CD14-positive monocyte (primary cell): ENCODE measurements around the gene VILL. TPM values are rescaled to one million over a fixed set of nuclear protein-coding genes. Genes with fewer than 3 reads are reported as not detected.

Source experiments
- DNase-seq, 3 donors: peaks; one replicate each; pipeline ENCODE4 v3.0.0-alpha.2; 2011 to 2022
- H2AFZ ChIP-seq: 2 replicates; pipeline ENCODE4 v1.6.0; 2012; ENCODE audit warnings: mild to moderate bottlenecking, low read depth, low read length, inconsistent platforms; ENCODE audit not compliant: insufficient read depth, poor library complexity, severe bottlenecking
- H3K27ac ChIP-seq, 2 donors: 1 replicate in 1 of 2; 2 replicates in 1 of 2; pipeline ENCODE4 v1.5.1; 2012 to 2013; ENCODE audit warnings: low read length in 2 of 2, control low read depth in 1 of 2, inconsistent platforms in 1 of 2, low read depth in 1 of 2, mild to moderate bottlenecking in 1 of 2
- H3K27me3 ChIP-seq, 2 donors: one replicate each; pipeline versions ENCODE4 v1.6.0 to v1.6.1; 2011 to 2013; ENCODE audit warnings: low read length in 2 of 2; ENCODE audit not compliant: control insufficient read depth in 2 of 2, insufficient read depth in 2 of 2
- H3K36me3 ChIP-seq, 2 donors: replicated peaks in 1 of 2; 1 replicate in 1 of 2; 2 replicates in 1 of 2; pipeline versions ENCODE4 v1.5.1 to v1.6.1; 2012 to 2013; ENCODE audit warnings: low read length in 2 of 2, control low read depth in 1 of 2, inconsistent platforms in 1 of 2, mild to moderate bottlenecking in 1 of 2; ENCODE audit not compliant: insufficient read depth in 2 of 2, control insufficient read depth in 1 of 2
- H3K4me1 ChIP-seq, 2 donors: 1 replicate in 1 of 2; 2 replicates in 1 of 2; pipeline versions ENCODE4 v1.5.1 to v1.6.1; 2012 to 2013; ENCODE audit warnings: low read length in 2 of 2, control low read depth in 1 of 2, inconsistent platforms in 1 of 2, mild to moderate bottlenecking in 1 of 2, moderate library complexity in 1 of 2; ENCODE audit not compliant: insufficient read depth in 2 of 2, control insufficient read depth in 1 of 2
- H3K4me2 ChIP-seq: replicated peaks from 2 replicates; pipeline ENCODE3; 2012; ENCODE audit warnings: low read length, moderate library complexity, mild to moderate bottlenecking; ENCODE audit not compliant: poor library complexity, severe bottlenecking; ENCODE audit errors: extremely low read depth
- H3K4me3 ChIP-seq, 3 experiments: fragments of 200-600 bp in 1 of 3; sonication (generic) in 1 of 3; replicated peaks in 1 of 3; 1 replicate in 2 of 3; 2 replicates in 1 of 3; pipeline ENCODE4 v1.5.1; 2011 to 2013; ENCODE audit warnings: low read length in 3 of 3, mild to moderate bottlenecking in 3 of 3, control low read depth in 2 of 3, low read depth in 2 of 3, inconsistent platforms in 1 of 3, moderate library complexity in 1 of 3
- H3K79me2 ChIP-seq: 2 replicates; pipeline ENCODE4 v1.6.0; 2012; ENCODE audit warnings: mild to moderate bottlenecking, control low read depth, inconsistent platforms, low read length, moderate library complexity; ENCODE audit not compliant: insufficient read depth
- H3K9ac ChIP-seq: 2 replicates; pipeline ENCODE4 v1.6.0; 2017; ENCODE audit warnings: low read length, mild to moderate bottlenecking; ENCODE audit not compliant: insufficient read depth, poor library complexity, severe bottlenecking
- H3K9me3 ChIP-seq, 2 donors: replicated peaks in 1 of 2; 1 replicate in 1 of 2; 2 replicates in 1 of 2; pipeline versions ENCODE4 v1.5.1 to v1.6.1; 2012 to 2013; ENCODE audit warnings: low read length in 2 of 2, control low read depth in 1 of 2; ENCODE audit not compliant: control insufficient read depth in 1 of 2, insufficient read depth in 1 of 2
- H4K20me1 ChIP-seq: 2 replicates; pipeline ENCODE4 v1.6.0; 2012; ENCODE audit warnings: mild to moderate bottlenecking, low read length, control low read depth, moderate library complexity; ENCODE audit not compliant: insufficient read depth
- H3K27ac Mint-ChIP-seq, 7 donors: one replicate each; pipeline ENCODE4 v1.8.0; 2020; ENCODE audit warnings: mild to moderate bottlenecking in 7 of 7, mixed read lengths in 7 of 7, moderate library complexity in 6 of 7, inconsistent platforms in 2 of 7
- H3K27me3 Mint-ChIP-seq, 3 donors: one replicate each; pipeline ENCODE4 v1.8.0; 2021 to 2022; ENCODE audit warnings: low read depth in 3 of 3, mild to moderate bottlenecking in 3 of 3, mixed read lengths in 3 of 3, moderate library complexity in 3 of 3, inconsistent platforms in 1 of 3
- H3K36me3 Mint-ChIP-seq, 2 donors: one replicate each; pipeline ENCODE4 v1.8.0; 2020; ENCODE audit warnings: mixed read lengths in 2 of 2, inconsistent platforms in 1 of 2, mild to moderate bottlenecking in 1 of 2
- H3K4me1 Mint-ChIP-seq: one replicate; pipeline ENCODE4 v1.8.0; 2020; ENCODE audit warnings: mild to moderate bottlenecking, mixed read lengths
- H3K4me3 Mint-ChIP-seq, 2 donors: one replicate each; pipeline ENCODE4 v1.8.0; 2020; ENCODE audit warnings: mild to moderate bottlenecking in 2 of 2, mixed read lengths in 2 of 2, moderate library complexity in 1 of 2
- H3K9me3 Mint-ChIP-seq, 7 donors: one replicate each; pipeline ENCODE4 v1.8.0; 2020 to 2022; ENCODE audit warnings: mixed read lengths in 7 of 7, mild to moderate bottlenecking in 6 of 7, moderate library complexity in 6 of 7, inconsistent platforms in 2 of 7
- WGBS: methylation state at CpG from one replicate; pipeline ENCODE4 v1.1.5; 2013; ENCODE audit warnings: missing lambda C conversion rate; ENCODE audit not compliant: insufficient coverage; 5-methylcytosine and 5-hydroxymethylcytosine counted together
- intact Hi-C, 2 donors: fragments of 100-400 bp; cut with micrococcal nuclease; formaldehyde crosslinking; loops; one replicate each; pipeline versions ENCODE4 v1.15.0 to v1.15.1; 2023
- polyA plus RNA-seq, 3 donors: library from polyadenylated mRNA; depleted of rRNA in 1 of 3; unstranded in 2 of 3; stranded (reverse) in 1 of 3; fragments of 300-500 nt in 2 of 3; fragments of >200 nt in 1 of 3; fragmentation: Illumina TruSeq in 2 of 3; gene quantifications; 1 replicate in 2 of 3; 2 replicates in 1 of 3; pipeline ENCODE4 v1.2.3, GENCODE V29; 2012 to 2021
- TF ChIP-seq, protein P1 (sequence below): fragments of 200-600 bp; IDR thresholded peaks from one replicate; pipeline ENCODE4 v1.8.0; 2022; ENCODE audit warnings: antibody characterized with exemption, mild to moderate bottlenecking

Gene VILL
- polyA plus RNA-seq, 3 donors: 4.4 to 29.1 (median 7.4) TPM

DNA sequence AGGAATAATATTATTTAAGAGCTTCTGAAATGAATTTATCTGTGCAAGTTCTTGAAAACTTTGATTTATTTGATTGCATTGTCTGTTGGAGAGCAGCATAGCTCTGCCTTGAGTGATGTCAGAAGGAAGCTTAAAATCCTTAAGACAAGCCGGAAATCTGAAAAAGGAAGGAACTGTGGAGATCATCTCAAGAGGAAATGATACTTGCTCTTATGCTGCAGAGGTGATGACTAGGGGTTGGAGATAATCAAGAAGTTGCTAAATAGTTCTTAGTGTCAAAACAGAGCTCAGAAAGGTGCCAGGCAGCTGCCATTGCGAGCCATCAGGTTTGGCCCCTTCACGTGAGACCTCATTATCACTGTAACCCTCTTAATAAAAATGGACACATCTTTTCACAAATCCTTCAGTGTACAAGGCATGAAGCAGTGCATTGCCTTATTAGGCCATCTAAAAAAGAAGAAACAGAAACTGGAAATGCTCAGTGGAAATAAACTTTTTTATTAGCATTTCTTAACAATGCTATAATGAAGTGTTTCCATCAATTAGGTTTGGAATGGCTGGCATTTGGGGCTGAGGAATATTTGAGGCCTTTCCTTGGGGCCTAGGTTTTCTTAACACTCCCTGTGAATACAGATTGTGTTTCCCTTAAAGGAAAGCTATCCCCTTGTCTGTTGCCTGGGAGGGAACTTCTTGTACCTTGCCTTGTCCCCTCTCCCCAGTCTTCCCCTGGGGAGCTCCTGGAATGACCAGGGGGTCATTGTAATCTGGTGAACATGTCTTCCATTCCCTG lies 34.5 kb upstream of the VILL start:
- Histone ChIP-seq H3K79me2 (no peaks in the 10 kb centered on the region), H3K27ac (peak overlapping the region; percentile 55 to 86), H3K27me3 (no peaks in the 10 kb centered on the region), H3K4me1 (peaks cover 32 to 42% of the 10 kb centered on the region in 2 donors), H3K4me2 (peak overlapping the region; percentile 64), H4K20me1 (no peaks in the 10 kb centered on the region), H3K4me3 (peak overlapping the region in 2 of 3 experiments; percentile 13 to 52), H3K9ac (no peak overlapping the region), H3K9me3 (no peaks in the 10 kb centered on the region), H2AFZ (no peak overlapping the region), H3K36me3 (no peaks in the 10 kb centered on the region)
- peak; percentile 62 to 79 (median 74) for DNase-seq
- Mint-ChIP-seq H3K27ac (peak overlapping the region; percentile 84 to 94 (median 87)), H3K4me3 (peak overlapping the region; percentile 37 to 74), H3K4me1 (peaks cover 39% of the 10 kb centered on the region), H3K9me3 (peaks cover 0 to 1% (median 0%) of the 10 kb centered on the region in 7 donors), H3K27me3 (peaks cover 0 to 2% (median under 1%) of the 10 kb centered on the region in 3 donors), H3K36me3 (peaks cover 0 to 2% of the 10 kb centered on the region in 2 donors)
- WGBS: 0% methylated on average over 3 of the region's 3 CpGs
- TF ChIP-seq, protein P1, sequence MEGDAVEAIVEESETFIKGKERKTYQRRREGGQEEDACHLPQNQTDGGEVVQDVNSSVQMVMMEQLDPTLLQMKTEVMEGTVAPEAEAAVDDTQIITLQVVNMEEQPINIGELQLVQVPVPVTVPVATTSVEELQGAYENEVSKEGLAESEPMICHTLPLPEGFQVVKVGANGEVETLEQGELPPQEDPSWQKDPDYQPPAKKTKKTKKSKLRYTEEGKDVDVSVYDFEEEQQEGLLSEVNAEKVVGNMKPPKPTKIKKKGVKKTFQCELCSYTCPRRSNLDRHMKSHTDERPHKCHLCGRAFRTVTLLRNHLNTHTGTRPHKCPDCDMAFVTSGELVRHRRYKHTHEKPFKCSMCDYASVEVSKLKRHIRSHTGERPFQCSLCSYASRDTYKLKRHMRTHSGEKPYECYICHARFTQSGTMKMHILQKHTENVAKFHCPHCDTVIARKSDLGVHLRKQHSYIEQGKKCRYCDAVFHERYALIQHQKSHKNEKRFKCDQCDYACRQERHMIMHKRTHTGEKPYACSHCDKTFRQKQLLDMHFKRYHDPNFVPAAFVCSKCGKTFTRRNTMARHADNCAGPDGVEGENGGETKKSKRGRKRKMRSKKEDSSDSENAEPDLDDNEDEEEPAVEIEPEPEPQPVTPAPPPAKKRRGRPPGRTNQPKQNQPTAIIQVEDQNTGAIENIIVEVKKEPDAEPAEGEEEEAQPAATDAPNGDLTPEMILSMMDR: no peak
- intact Hi-C loops: no loop called here

DNA sequence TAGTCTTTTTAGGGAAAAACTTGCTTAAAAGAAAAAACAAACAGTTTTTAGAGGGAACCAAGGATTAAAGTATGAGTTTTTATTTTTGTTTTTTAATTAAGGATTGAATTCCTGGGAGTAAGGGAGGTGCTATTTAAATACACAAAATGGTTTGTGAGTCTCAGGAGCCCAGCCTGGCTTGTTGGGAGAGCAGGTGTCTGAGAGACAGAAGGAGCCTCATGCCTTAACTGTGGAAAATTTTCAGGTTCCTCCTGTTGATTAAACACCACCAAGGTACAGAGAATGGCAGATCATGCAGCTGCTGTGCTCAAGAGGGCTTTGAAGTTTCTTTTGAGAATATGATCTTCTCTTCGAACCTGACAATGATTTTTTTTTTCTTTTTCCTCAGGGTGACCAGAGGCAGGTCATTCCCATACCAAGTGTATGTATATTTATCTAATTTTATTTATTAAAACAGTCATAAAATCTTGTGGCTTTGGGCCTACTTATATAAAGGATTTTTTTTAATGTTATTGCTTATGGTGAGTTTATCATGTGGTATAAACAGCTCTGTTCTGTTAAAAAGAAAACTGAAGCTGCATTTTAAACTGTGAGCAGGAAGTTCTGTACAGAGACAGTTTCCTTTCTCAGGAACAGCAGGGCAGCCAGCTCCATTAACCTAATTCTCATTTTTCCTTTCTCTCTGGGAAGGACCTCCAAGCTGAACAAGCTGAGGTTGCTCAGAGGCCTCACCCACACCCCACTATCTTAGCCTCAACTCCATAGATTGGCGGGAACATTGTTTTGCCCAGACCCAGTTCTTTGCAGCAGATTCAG lies 33.7 kb upstream of the VILL start:
- peaks cover 32 to 42% of the 10 kb centered on the region in 2 donors for H3K4me1 ChIP-seq
- H3K79me2 ChIP-seq: no peaks in the 10 kb centered on the region
- no peak for DNase-seq
- peaks cover 0 to 1% (median 0%) of the 10 kb centered on the region in 7 donors for H3K9me3 Mint-ChIP-seq
- TF ChIP-seq, protein P1: no peak
- peak overlapping the region in 1 of 3 experiments; percentile 52 for H3K4me3 ChIP-seq
- H3K4me1 Mint-ChIP-seq: peaks cover 39% of the 10 kb centered on the region
- intact Hi-C loops: no loop called here
- H3K9me3 ChIP-seq: no peaks in the 10 kb centered on the region
- H3K36me3 Mint-ChIP-seq: peaks cover 0 to 2% of the 10 kb centered on the region in 2 donors
- no peaks in the 10 kb centered on the region for H3K36me3 ChIP-seq
- H3K27me3 ChIP-seq: no peaks in the 10 kb centered on the region
- peak overlapping the region; percentile 28 to 59 for H3K4me3 Mint-ChIP-seq
- no peak overlapping the region for H3K9ac ChIP-seq
- H3K4me2 ChIP-seq: peak overlapping the region; percentile 64
- H3K27me3 Mint-ChIP-seq: peaks cover 0 to 2% (median 0%) of the 10 kb centered on the region in 3 donors
- peak overlapping the region; percentile 85 to 94 (median 87) for H3K27ac Mint-ChIP-seq
- H3K27ac ChIP-seq: peak overlapping the region; percentile 55 to 86
- peak overlapping the region; percentile 71 for H2AFZ ChIP-seq
- no peaks in the 10 kb centered on the region for H4K20me1 ChIP-seq
- 0% methylated on average over 1 of the region's 2 CpGs for WGBS
